H1 (cell line): ENCODE measurements around the gene BCAS3. TPM values are rescaled to one million over a fixed set of nuclear protein-coding genes. Genes with fewer than 3 reads are reported as not detected.

Source experiments
- CTCF ChIA-PET: fragments of 300-600 bp; sonication (Branson Sonifier 250); formaldehyde crosslinking; loops from one replicate; lab custom pipeline; 2021; ENCODE audit not compliant: partially characterized antibody; lab: Charles Lee
- POLR2A ChIA-PET: fragments of 300-600 bp; sonication (Branson Sonifier 250); formaldehyde crosslinking; loops from one replicate; lab custom pipeline; 2021; ENCODE audit warnings: inconsistent platforms; ENCODE audit not compliant: partially characterized antibody; lab: Charles Lee
- DNase-seq, 2 experiments: peaks; one replicate each; pipeline versions ENCODE4 v3.0.0 to v3.0.0-alpha.2; 2010 to 2022; ENCODE audit warnings: low spot score in 2 of 2, low read depth in 1 of 2, mixed read lengths in 1 of 2
- FAIRE-seq: peaks from 2 replicates; lab custom pipeline; 2011; peaks lifted over from hg19 to GRCh38; lab: Jason Lieb, UNC
- H2AFZ ChIP-seq: 2 replicates; pipeline ENCODE4 v1.8.1; 2012; ENCODE audit warnings: low read length, inconsistent platforms
- H2AK5ac ChIP-seq: 2 replicates; pipeline ENCODE4 v1.6.1; 2013; ENCODE audit warnings: low read depth, low read length
- H2BK120ac ChIP-seq: replicated peaks from 2 replicates; pipeline ENCODE3; 2013; ENCODE audit warnings: low read depth, low read length, inconsistent platforms
- H2BK12ac ChIP-seq: 2 replicates; pipeline ENCODE4 v1.6.1; 2013; ENCODE audit warnings: low read depth, low read length
- H2BK15ac ChIP-seq: 2 replicates; pipeline ENCODE4 v1.6.1; 2013; ENCODE audit warnings: low read length
- H2BK20ac ChIP-seq: 2 replicates; pipeline ENCODE4 v1.6.1; 2013; ENCODE audit warnings: low read length
- H2BK5ac ChIP-seq: 2 replicates; pipeline ENCODE4 v1.6.1; 2013; ENCODE audit warnings: low read depth, low read length
- H3K14ac ChIP-seq: 2 replicates; pipeline ENCODE4 v1.6.1; 2013; ENCODE audit warnings: inconsistent platforms; ENCODE audit not compliant: insufficient read length
- H3K18ac ChIP-seq: 2 replicates; pipeline ENCODE4 v1.6.1; 2013; ENCODE audit warnings: low read length; ENCODE audit errors: extremely low read depth
- H3K23ac ChIP-seq: 2 replicates; pipeline ENCODE4 v1.6.1; 2013; ENCODE audit warnings: inconsistent platforms; ENCODE audit not compliant: insufficient read length
- H3K23me2 ChIP-seq: 2 replicates; pipeline ENCODE4 v1.6.1; 2013; ENCODE audit warnings: low read depth, low read length
- H3K27ac ChIP-seq: 2 replicates; pipeline ENCODE4 v1.6.1; 2011; ENCODE audit warnings: low read depth, low read length, inconsistent platforms
- H3K27me3 ChIP-seq, 4 experiments: replicated peaks in 1 of 4; 1 replicate in 1 of 4; 2 replicates in 3 of 4; pipeline versions ENCODE4 v1.6.1 to v1.8.1; 2011 to 2013; ENCODE audit warnings: low read length in 3 of 4, mild to moderate bottlenecking in 3 of 4, inconsistent platforms in 2 of 4, mixed read lengths in 2 of 4, moderate library complexity in 1 of 4; ENCODE audit not compliant: control insufficient read depth in 3 of 4, insufficient read depth in 3 of 4; ENCODE audit errors: extremely low read depth in 1 of 4
- H3K36me3 ChIP-seq, 4 experiments: 2 replicates each; pipeline versions ENCODE4 v1.6.1 to v1.8.1; 2011 to 2013; ENCODE audit warnings: mild to moderate bottlenecking in 4 of 4, low read length in 3 of 4, moderate library complexity in 2 of 4, control low read depth in 1 of 4, inconsistent platforms in 1 of 4; ENCODE audit not compliant: insufficient read depth in 4 of 4, control insufficient read depth in 2 of 4
- H3K4ac ChIP-seq: replicated peaks from 2 replicates; pipeline ENCODE3; 2013; ENCODE audit warnings: low read length, low read depth, mixed read lengths, inconsistent platforms; ENCODE audit not compliant: insufficient read length
- H3K4me1 ChIP-seq, 4 experiments: replicated peaks in 1 of 4; 1 replicate in 1 of 4; 2 replicates in 3 of 4; pipeline versions ENCODE4 v1.6.1 to v1.8.1; 2011 to 2013; ENCODE audit warnings: low read length in 3 of 4, inconsistent platforms in 2 of 4, mixed read lengths in 1 of 4; ENCODE audit not compliant: insufficient read depth in 4 of 4, control insufficient read depth in 3 of 4
- H3K4me2 ChIP-seq, 2 experiments: 2 replicates each; pipeline versions ENCODE4 v1.6.1 to v1.8.1; 2011 to 2013; ENCODE audit warnings: low read depth in 2 of 2, low read length in 2 of 2, control low read depth in 1 of 2, inconsistent platforms in 1 of 2, mild to moderate bottlenecking in 1 of 2; ENCODE audit not compliant: insufficient read depth in 1 of 2
- H3K4me3 ChIP-seq, 4 experiments: fragments of 200-600, 300-600 bp in 1 of 4; sonication (generic), shearing (Covaris generic), sonication (Bioruptor Twin) in 1 of 4; 2 replicates each; pipeline versions ENCODE4 v1.5.1 to v1.8.1; 2011 to 2016; ENCODE audit warnings: low read length in 4 of 4, low read depth in 3 of 4, control low read depth in 2 of 4, inconsistent platforms in 2 of 4, mild to moderate bottlenecking in 2 of 4, mixed read lengths in 1 of 4, moderate library complexity in 1 of 4; ENCODE audit not compliant: insufficient read depth in 2 of 4; ENCODE audit errors: extremely low read depth in 1 of 4
- H3K56ac ChIP-seq: replicated peaks from 2 replicates; pipeline ENCODE3; 2013; ENCODE audit warnings: low read depth, mild to moderate bottlenecking, mixed read lengths, low read length, inconsistent platforms; ENCODE audit not compliant: insufficient read length
- H3K79me1 ChIP-seq: 2 replicates; pipeline ENCODE4 v1.6.1; 2013; ENCODE audit warnings: low read depth, low read length, control low read depth
- H3K79me2 ChIP-seq, 2 experiments: 2 replicates each; pipeline versions ENCODE4 v1.6.1 to v1.8.1; 2012 to 2013; ENCODE audit warnings: low read length in 2 of 2, mild to moderate bottlenecking in 2 of 2, inconsistent platforms in 1 of 2; ENCODE audit not compliant: insufficient read depth in 2 of 2, control insufficient read depth in 1 of 2
- H3K9ac ChIP-seq, 4 experiments: replicated peaks in 1 of 4; 1 replicate in 1 of 4; 2 replicates in 3 of 4; pipeline versions ENCODE4 v1.6.1 to v1.8.1; 2011 to 2013; ENCODE audit warnings: low read depth in 3 of 4, low read length in 3 of 4, control low read depth in 2 of 4, mild to moderate bottlenecking in 2 of 4, moderate library complexity in 2 of 4, inconsistent platforms in 1 of 4; ENCODE audit errors: extremely low read depth in 1 of 4
- H3K9me3 ChIP-seq, 2 experiments: 2 replicates each; pipeline versions ENCODE4 v1.6.1 to v1.8.1; 2012 to 2013; ENCODE audit warnings: mild to moderate bottlenecking in 2 of 2, moderate library complexity in 2 of 2, control low read depth in 1 of 2, inconsistent platforms in 1 of 2, low read depth in 1 of 2, low read length in 1 of 2, mixed read lengths in 1 of 2; ENCODE audit not compliant: insufficient read depth in 2 of 2
- H4K20me1 ChIP-seq, 2 experiments: replicated peaks in 1 of 2; 2 replicates each; pipeline versions ENCODE3 to v1.8.1; 2011 to 2013; ENCODE audit warnings: inconsistent platforms in 2 of 2, low read length in 2 of 2, mild to moderate bottlenecking in 1 of 2; ENCODE audit not compliant: insufficient read depth in 2 of 2, control insufficient read depth in 1 of 2
- H4K5ac ChIP-seq: 2 replicates; pipeline ENCODE4 v1.6.1; 2013; ENCODE audit warnings: low read length, low read depth, mixed read lengths, inconsistent platforms; ENCODE audit not compliant: insufficient read length
- H4K8ac ChIP-seq: 2 replicates; pipeline ENCODE4 v1.8.0; 2013; ENCODE audit warnings: mild to moderate bottlenecking, moderate library complexity, low read length, inconsistent platforms; ENCODE audit not compliant: insufficient read depth; ENCODE audit errors: extremely low read depth
- H4K91ac ChIP-seq: replicated peaks from 2 replicates; pipeline ENCODE3; 2013; ENCODE audit warnings: low read length, mixed read lengths, inconsistent platforms; ENCODE audit not compliant: insufficient read length
- GABPA ChIP-seq: IDR thresholded peaks from 2 replicates; pipeline ENCODE4 v1.6.1; 2011; ENCODE audit warnings: mild to moderate bottlenecking, low read length, moderate library complexity, borderline replicate concordance; ENCODE audit not compliant: insufficient read depth
- GTF2F1 ChIP-seq: IDR thresholded peaks from 2 replicates; pipeline ENCODE4 v1.6.1; 2012; ENCODE audit warnings: low read depth, low read length, improper control_type of control experiment, borderline replicate concordance
- HDAC6 ChIP-seq: IDR thresholded peaks from one replicate; pipeline ENCODE4 v1.7.1; 2012; ENCODE audit warnings: low read depth, mild to moderate bottlenecking, inconsistent platforms, low read length, moderate library complexity
- KDM5A ChIP-seq: fragments of 200-600 bp; IDR thresholded peaks from 2 replicates; pipeline ENCODE4 v1.7.1; 2012; ENCODE audit warnings: mild to moderate bottlenecking, low read length, inconsistent platforms, mixed read lengths
- POLR2AphosphoS5 ChIP-seq: IDR thresholded peaks from 2 replicates; pipeline ENCODE4 v1.6.1; 2011; ENCODE audit warnings: low read depth, low read length
- POU5F1 ChIP-seq: IDR thresholded peaks from 2 replicates; pipeline ENCODE4 v1.6.1; 2011; ENCODE audit warnings: low read depth, mild to moderate bottlenecking, low read length, moderate library complexity
- RNF2 ChIP-seq: fragments of 200-900, 300-1000 bp; sonication (generic); IDR thresholded peaks from 2 replicates; pipeline ENCODE4 v1.7.1; 2016; ENCODE audit warnings: borderline replicate concordance, low read depth, mild to moderate bottlenecking, antibody characterized with exemption, low read length; ENCODE audit not compliant: poor library complexity, severe bottlenecking; ENCODE audit errors: missing control alignments
- SIN3A ChIP-seq, 2 experiments: IDR thresholded peaks in 1 of 2; conservative IDR thresholded peaks in 1 of 2; 2 replicates each; pipeline ENCODE4 v1.6.1; 2011 to 2012; ENCODE audit warnings: low read length in 2 of 2, improper control_type of control experiment in 1 of 2, low read depth in 1 of 2, mild to moderate bottlenecking in 1 of 2
- SP2 ChIP-seq: IDR thresholded peaks from 2 replicates; pipeline ENCODE4 v1.6.1; 2012; ENCODE audit warnings: mild to moderate bottlenecking, low read length, inconsistent platforms
- TAF1 ChIP-seq: IDR thresholded peaks from 2 replicates; pipeline ENCODE4 v1.6.1; 2011; ENCODE audit warnings: mild to moderate bottlenecking, low read depth, low read length
- YY1 ChIP-seq: IDR thresholded peaks from 2 replicates; pipeline ENCODE4 v1.6.1; 2011; ENCODE audit warnings: low read depth, mild to moderate bottlenecking, low read length
- WGBS, 2 experiments: shearing (Covaris generic) in 1 of 2; methylation state at CpG; one replicate each; pipeline versions ENCODE4 v1.1.6 to v1.1.7; 2013 to 2015; ENCODE audit warnings: low lambda C conversion rate in 2 of 2, mixed read lengths in 2 of 2, inconsistent platforms in 1 of 2, low coverage in 1 of 2, missing lambda C conversion rate in 1 of 2; ENCODE audit not compliant: insufficient replicate concordance in 2 of 2, insufficient coverage in 1 of 2, insufficient read length in 1 of 2; ENCODE audit errors: extremely low coverage in 1 of 2, missing lambda C conversion rate in 1 of 2; 5-methylcytosine and 5-hydroxymethylcytosine counted together
- polyA plus RNA-seq, 7 experiments: library from polyadenylated mRNA; depleted of rRNA in 3 of 7; stranded (reverse) in 5 of 7; unstranded in 2 of 7; fragments of >200 nt in 5 of 7; fragments of 200-250 nt in 2 of 7; gene quantifications; 1 replicate in 5 of 7; 2 replicates in 1 of 7; 4 replicates in 1 of 7; pipeline versions ENCODE4 v1.2.1 to v1.2.3, GENCODE V29; 2011 to 2013; ENCODE audit warnings: missing spikeins in 2 of 7, mixed read lengths in 2 of 7
- total RNA-seq: library from RNA; stranded (reverse); fragmentation: NEBNext Ultra II Directional; extraction: Animal tissue kit (Norgen Biotek cat#: 25700); gene quantifications from 2 replicates; pipeline ENCODE4 v1.2.1, GENCODE V29; 2021
- TF ChIP-seq, protein P1 (sequence below), 3 experiments: IDR thresholded peaks; 1 replicate in 2 of 3; 2 replicates in 1 of 3; pipeline versions ENCODE4 v1.5.1 to v1.6.1; 2011; ENCODE audit warnings: low read length in 3 of 3, mild to moderate bottlenecking in 3 of 3, inconsistent platforms in 2 of 3, low read depth in 1 of 3, moderate library complexity in 1 of 3; ENCODE audit not compliant: insufficient read depth in 1 of 3; ENCODE audit errors: control extremely low read depth in 1 of 3

Gene BCAS3
- total and polyA plus RNA-seq, 2 of the 8 experiments (the other 6 are each of a cell fraction or from before 2014, with no cell fraction given), result 9.9 to 13.3 TPM

DNA sequence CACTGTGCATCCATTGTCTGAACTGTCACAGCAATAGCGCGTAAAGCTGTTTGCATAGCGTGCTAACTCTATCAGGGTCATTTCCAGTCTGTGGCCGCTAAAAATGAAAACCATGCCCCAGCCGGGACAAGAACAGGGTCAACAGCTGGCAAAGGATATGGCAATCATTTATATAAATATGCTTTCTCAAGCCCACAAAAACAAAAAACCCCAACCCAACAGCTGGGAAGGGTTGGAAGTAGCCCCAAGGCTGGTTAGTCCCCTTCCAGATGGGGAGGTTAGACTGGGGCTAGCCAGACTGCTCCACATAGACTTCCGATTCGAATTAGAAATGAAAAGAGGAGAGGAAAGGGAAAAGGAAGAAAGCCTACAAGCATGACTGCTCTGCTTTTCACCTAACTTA, 518.7 kb downstream of the BCAS3 start:
- no peak overlapping the region for H2BK120ac ChIP-seq
- H3K23me2 ChIP-seq, result no peaks in the 10 kb centered on the region
- no peak overlapping the region for H4K8ac ChIP-seq
- no peaks in the 10 kb centered on the region for H3K79me2 ChIP-seq
- H4K20me1 ChIP-seq, result no peaks in the 10 kb centered on the region
- POLR2A ChIA-PET, result no interaction called here
- no peak overlapping the region for H2BK5ac ChIP-seq
- H3K56ac ChIP-seq, result no peak overlapping the region
- H3K4me3 ChIP-seq, result no peak overlapping the region
- no peak overlapping the region for H3K14ac ChIP-seq
- no peak for FAIRE-seq
- WGBS, 2 experiments, result 98% methylated on average over 7 of the region's 7 CpGs; no CpG with 5 or more reads in 1 of the 2 experiments
- no peak overlapping the region for H4K91ac ChIP-seq
- H3K79me1 ChIP-seq, result no peaks in the 10 kb centered on the region
- no peaks in the 10 kb centered on the region for H3K36me3 ChIP-seq
- no peak overlapping the region for H3K4me2 ChIP-seq
- H2AK5ac ChIP-seq, result no peak overlapping the region
- DNase-seq, result no peak
- H3K9me3 ChIP-seq, result no peaks in the 10 kb centered on the region
- H3K23ac ChIP-seq, result no peak overlapping the region
- no peak overlapping the region for H3K4ac ChIP-seq
- no peak overlapping the region for H3K27ac ChIP-seq
- H3K18ac ChIP-seq, result no peak overlapping the region
- H2BK12ac ChIP-seq, result no peak overlapping the region
- no peak overlapping the region for H3K9ac ChIP-seq
- no peak overlapping the region for H2BK20ac ChIP-seq
- H2BK15ac ChIP-seq, result no peak overlapping the region
- H4K5ac ChIP-seq, result no peak overlapping the region
- no peak overlapping the region for H2AFZ ChIP-seq
- no peaks in the 10 kb centered on the region for H3K27me3 ChIP-seq
- CTCF ChIA-PET, result interaction anchor here (0.9 to 1.6 kb wide), 2 partner anchors 9 to 46 kb away, joined by 3 to 6 read pairs; no protein-coding TSS in a partner anchor
- H3K4me1 ChIP-seq, result no peaks in the 10 kb centered on the region
- no peak for TF ChIP-seq TAF1
- TF ChIP-seq, protein P1, sequence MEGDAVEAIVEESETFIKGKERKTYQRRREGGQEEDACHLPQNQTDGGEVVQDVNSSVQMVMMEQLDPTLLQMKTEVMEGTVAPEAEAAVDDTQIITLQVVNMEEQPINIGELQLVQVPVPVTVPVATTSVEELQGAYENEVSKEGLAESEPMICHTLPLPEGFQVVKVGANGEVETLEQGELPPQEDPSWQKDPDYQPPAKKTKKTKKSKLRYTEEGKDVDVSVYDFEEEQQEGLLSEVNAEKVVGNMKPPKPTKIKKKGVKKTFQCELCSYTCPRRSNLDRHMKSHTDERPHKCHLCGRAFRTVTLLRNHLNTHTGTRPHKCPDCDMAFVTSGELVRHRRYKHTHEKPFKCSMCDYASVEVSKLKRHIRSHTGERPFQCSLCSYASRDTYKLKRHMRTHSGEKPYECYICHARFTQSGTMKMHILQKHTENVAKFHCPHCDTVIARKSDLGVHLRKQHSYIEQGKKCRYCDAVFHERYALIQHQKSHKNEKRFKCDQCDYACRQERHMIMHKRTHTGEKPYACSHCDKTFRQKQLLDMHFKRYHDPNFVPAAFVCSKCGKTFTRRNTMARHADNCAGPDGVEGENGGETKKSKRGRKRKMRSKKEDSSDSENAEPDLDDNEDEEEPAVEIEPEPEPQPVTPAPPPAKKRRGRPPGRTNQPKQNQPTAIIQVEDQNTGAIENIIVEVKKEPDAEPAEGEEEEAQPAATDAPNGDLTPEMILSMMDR (IDR thresholded peaks at IDR 0.05; ENCODE audit: control extremely low read depth in 1 of 3, insufficient read depth in 1 of 3, low read depth in 1 of 3, low read length in 3 of 3), result no peak
- TF ChIP-seq GABPA, result no peak
- no peak for TF ChIP-seq POU5F1
- TF ChIP-seq RNF2, result no peak
- TF ChIP-seq YY1, result no peak
- TF ChIP-seq GTF2F1, result no peak
- no peak for TF ChIP-seq SP2
- no peak for TF ChIP-seq POLR2AphosphoS5
- no peak for TF ChIP-seq SIN3A (conservative IDR thresholded peaks at IDR 0.05 in 1 of 2, IDR thresholded peaks at IDR 0.05 in 1 of 2; ENCODE audit: low read depth in 1 of 2, low read length in 2 of 2)
- TF ChIP-seq HDAC6, result no peak
- TF ChIP-seq KDM5A, result no peak
